A549 (cell line): ENCODE data around the gene MEI1. TPM values are rescaled to one million over a fixed set of nuclear protein-coding genes. Genes with fewer than 3 reads are reported as not detected.

ENCODE experiments used
- ATAC-seq, 2 experiments: fragments of 200-7000 bp in 1 of 2; fragments of >200 bp in 1 of 2; cut with Nextera tagmentation in 1 of 2; cut with Tn5 transposase in 1 of 2; 3 replicates each; pipeline versions ENCODE4 v1.8.0 to v1.9.1; 2018 to 2020; ENCODE audit warnings: mild to moderate bottlenecking in 1 of 2, moderate library complexity in 1 of 2
- CTCF ChIA-PET: fragments of 300-600 bp; sonication (Branson Sonifier 250); formaldehyde crosslinking; extraction: SDS; loops from one replicate; lab custom pipeline; 2021; ENCODE audit warnings: antibody characterized with exemption, inconsistent platforms; lab: Yijun Ruan, JAX
- POLR2A ChIA-PET: fragments of 350-600 bp; formaldehyde crosslinking; extraction: SDS; loops from one replicate; lab custom pipeline; 2021; ENCODE audit warnings: antibody characterized with exemption, inconsistent platforms; lab: Yijun Ruan, JAX
- DNase-seq, 2 experiments: peaks; one replicate each; pipeline versions ENCODE4 v3.0.0 to v3.0.0-alpha.2; 2011 to 2016; ENCODE audit warnings: low read depth in 1 of 2, low spot score in 1 of 2
- FAIRE-seq: peaks from 2 replicates; lab custom pipeline; 2011; peaks lifted over from hg19 to GRCh38; lab: Jason Lieb, UNC
- H3K27ac ChIP-seq, 2 experiments: fragments of >200 bp; sonication (Bioruptor Twin); formaldehyde crosslinking; 3 replicates each; pipeline ENCODE4 v1.5.1; 2016 to 2017
- H3K4me1 ChIP-seq: fragments of >200 bp; sonication (Bioruptor Twin); formaldehyde crosslinking; 3 replicates; pipeline ENCODE4 v1.6.1; 2016
- H3K4me2 ChIP-seq: fragments of >200 bp; sonication (Bioruptor Twin); formaldehyde crosslinking; 3 replicates; pipeline ENCODE4 v1.6.1; 2016
- H3K4me3 ChIP-seq: fragments of >200 bp; sonication (Bioruptor Twin); formaldehyde crosslinking; 3 replicates; pipeline ENCODE4 v1.5.1; 2016
- H3K9me3 ChIP-seq: fragments of >200 bp; sonication (Bioruptor Twin); formaldehyde crosslinking; 3 replicates; pipeline ENCODE4 v1.6.1; 2016
- BHLHE40 ChIP-seq: IDR thresholded peaks from 2 replicates; pipeline ENCODE4 v1.6.1; 2012; ENCODE audit warnings: low read depth, low read length, inconsistent platforms
- CBX2 ChIP-seq: fragments of 200-600 bp; sonication (generic); IDR thresholded peaks from 2 replicates; pipeline ENCODE4 v1.6.1; 2016; ENCODE audit warnings: low read depth, mild to moderate bottlenecking, borderline replicate concordance
- CHD4 ChIP-seq: fragments of 200-600 bp; sonication (generic); IDR thresholded peaks from 2 replicates; pipeline ENCODE4 v1.6.1; 2016; ENCODE audit warnings: antibody characterized with exemption, mild to moderate bottlenecking, borderline replicate concordance
- E2F6 ChIP-seq: IDR thresholded peaks from 2 replicates; pipeline ENCODE4 v1.6.1; 2012; ENCODE audit warnings: low read depth, borderline replicate concordance
- EHMT2 ChIP-seq: fragments of 200-600 bp; sonication (generic); IDR thresholded peaks from 2 replicates; pipeline ENCODE4 v1.6.1; 2016; ENCODE audit warnings: antibody characterized with exemption, low read depth, mild to moderate bottlenecking, moderate library complexity
- FOSB ChIP-seq: fragments of 250-450 bp; sonication (Bioruptor Pico); IDR thresholded peaks from 2 replicates; pipeline ENCODE4 v1.5.0; 2020; ENCODE audit warnings: mild to moderate bottlenecking, moderate library complexity
- HDAC2 ChIP-seq: fragments of 200-600 bp; sonication (generic); IDR thresholded peaks from 2 replicates; pipeline ENCODE4 v1.6.1; 2016
- HES2 ChIP-seq: fragments of >200 bp; sonication (Bioruptor Twin); formaldehyde crosslinking; IDR thresholded peaks from 2 replicates; pipeline ENCODE4 v1.6.1; 2016
- HEYL ChIP-seq: fragments of 250-450 bp; sonication (Bioruptor Pico); IDR thresholded peaks from 2 replicates; pipeline ENCODE4 v1.8.0; 2021; ENCODE audit warnings: mild to moderate bottlenecking, moderate library complexity
- HMGXB4 ChIP-seq: fragments of 250-450 bp; sonication (Bioruptor Pico); IDR thresholded peaks from 2 replicates; pipeline ENCODE4 v1.5.0; 2021; ENCODE audit warnings: mild to moderate bottlenecking, moderate library complexity, borderline replicate concordance
- HOXA7 ChIP-seq: fragments of 250-450 bp; sonication (Bioruptor Pico); IDR thresholded peaks from 2 replicates; pipeline ENCODE4 v1.5.0; 2020; ENCODE audit warnings: mild to moderate bottlenecking, moderate library complexity
- HOXB5 ChIP-seq: fragments of 250-450 bp; sonication (Bioruptor Pico); IDR thresholded peaks from 2 replicates; pipeline ENCODE4 v1.5.0; 2020; ENCODE audit warnings: mild to moderate bottlenecking, moderate library complexity
- JUN ChIP-seq, 2 experiments: fragments of >200 bp; sonication (Bioruptor Twin); formaldehyde crosslinking; IDR thresholded peaks; 2 replicates in 1 of 2; 3 replicates in 1 of 2; pipeline ENCODE4 v1.6.1; 2016 to 2017
- MAFK ChIP-seq: fragments of 450-650 bp; IDR thresholded peaks from 2 replicates; pipeline ENCODE4 v1.6.1; 2014; ENCODE audit not compliant: partially characterized antibody
- MAX ChIP-seq: IDR thresholded peaks from 2 replicates; pipeline ENCODE4 v1.6.1; 2012
- PBX3 ChIP-seq: IDR thresholded peaks from 2 replicates; pipeline ENCODE4 v1.6.1; 2012
- POLR2AphosphoS2 ChIP-seq: conservative IDR thresholded peaks from 2 replicates; pipeline ENCODE4 v1.6.1; 2012; ENCODE audit warnings: low read length, improper control_type of control experiment, inconsistent platforms
- RAD21 ChIP-seq, 2 experiments: fragments of >200 bp in 1 of 2; sonication (Bioruptor Twin) in 1 of 2; formaldehyde crosslinking in 1 of 2; IDR thresholded peaks in 1 of 2; conservative IDR thresholded peaks in 1 of 2; 2 replicates in 1 of 2; 3 replicates in 1 of 2; pipeline ENCODE4 v1.6.1; 2012 to 2018; ENCODE audit warnings: inconsistent platforms in 1 of 2
- RCOR1 ChIP-seq: fragments of 150-350 bp; IDR thresholded peaks from 2 replicates; pipeline ENCODE4 v1.6.1; 2014; ENCODE audit warnings: antibody characterized with exemption, low read length, low read depth
- RNF2 ChIP-seq: fragments of 200-600 bp; sonication (generic); IDR thresholded peaks from 2 replicates; pipeline ENCODE4 v1.6.1; 2016; ENCODE audit warnings: low read depth, mild to moderate bottlenecking, antibody characterized with exemption, moderate library complexity, borderline replicate concordance
- SMC3 ChIP-seq: fragments of >200 bp; sonication (Bioruptor Twin); formaldehyde crosslinking; IDR thresholded peaks from 3 replicates; pipeline ENCODE4 v1.6.1; 2018; ENCODE audit warnings: inconsistent platforms
- TFCP2L1 ChIP-seq: fragments of 250-450 bp; sonication (Bioruptor Pico); IDR thresholded peaks from 2 replicates; pipeline ENCODE4 v1.5.0; 2021; ENCODE audit warnings: mild to moderate bottlenecking
- ZC3H11A ChIP-seq: fragments of 450-650 bp; IDR thresholded peaks from 2 replicates; pipeline ENCODE4 v1.6.1; 2014; ENCODE audit warnings: antibody characterized with exemption, mild to moderate bottlenecking
- ZFP36 ChIP-seq: fragments of 450-650 bp; IDR thresholded peaks from 2 replicates; pipeline ENCODE4 v1.6.1; 2014; ENCODE audit warnings: borderline replicate concordance; ENCODE audit not compliant: partially characterized antibody
- ZNF302 ChIP-seq: fragments of 250-450 bp; sonication (Bioruptor Pico); IDR thresholded peaks from 2 replicates; pipeline ENCODE4 v1.9.0; 2021; ENCODE audit warnings: inconsistent platforms, mild to moderate bottlenecking, moderate library complexity
- WGBS: methylation state at CpG from one replicate; pipeline ENCODE4 v1.1.6; 2017; ENCODE audit errors: missing lambda C conversion rate; 5-methylcytosine and 5-hydroxymethylcytosine counted together
- polyA plus RNA-seq, 4 experiments: library from polyadenylated mRNA; depleted of rRNA in 3 of 4; stranded (reverse); fragments of >200 nt; fragmentation: RNase III in 1 of 4; extraction: RNeasy Plus Mini Kit Qiagen cat#74134 plus additional on column Dnase treatment in 1 of 4; gene quantifications; 2 replicates in 3 of 4; 3 replicates in 1 of 4; pipeline ENCODE4 v1.2.3, GENCODE V29; 2011 to 2017

Gene MEI1
- polyA plus RNA-seq, 2 of the 4 experiments (the other 2 are of a cell fraction), result 0.12 TPM; not detected in 1

- no peak for TF ChIP-seq RAD21 (conservative IDR thresholded peaks at IDR 0.05 in 1 of 2, IDR thresholded peaks at IDR 0.05 in 1 of 2)
- TF ChIP-seq TFCP2L1 (CRISPR knock-in tag), result no peak
- no peak for TF ChIP-seq MAFK
- no peak for TF ChIP-seq ZFP36
- no peak for TF ChIP-seq CHD4
- no peak for TF ChIP-seq EHMT2
These were observed 106.3 kb downstream of the MEI1 start (continued) for GRCh38 chr22:41805639-41806038.

- CTCF ChIA-PET, result interaction anchor here (1.0 to 1.9 kb wide), 3 partner anchors 9 to 133 kb away, joined by 3 to 4 read pairs (median 3); no protein-coding TSS in a partner anchor
These were observed 109.1 kb downstream of the MEI1 start for GRCh38 chr22:41808400-41808799.

GRCh38 chr22:41810022-41810421 lies 110.7 kb downstream of the MEI1 start:
- Histone ChIP-seq H3K27ac (no peak overlapping the region), H3K4me2 (no peak overlapping the region), H3K4me3 (no peak overlapping the region), H3K4me1 (no peaks in the 10 kb centered on the region), H3K9me3 (no peaks in the 10 kb centered on the region)
- ChIA-PET POLR2A (no interaction called here), CTCF (interaction anchor here (1.8 kb wide), 1 partner anchor 113 kb away, joined by 6 read pairs; no protein-coding TSS in a partner anchor)
- WGBS, result 93% methylated on average over 11 of the region's 12 CpGs
- TF ChIP-seq HES2, result no peak
- no peak for TF ChIP-seq POLR2AphosphoS2
- no peak for TF ChIP-seq HEYL
- TF ChIP-seq SMC3, result no peak
- TF ChIP-seq PBX3, result no peak
- no peak for TF ChIP-seq RNF2
- TF ChIP-seq HMGXB4, result no peak
- TF ChIP-seq MAFK, result no peak
- no peak for TF ChIP-seq HOXB5
- TF ChIP-seq RCOR1, result no peak
- TF ChIP-seq BHLHE40, result no peak
- no peak for TF ChIP-seq EHMT2
- ATAC-seq (no peak), DNase-seq (no peak), FAIRE-seq (no peak)

More at GRCh38 chr22:41808400-41808799, 109.1 kb downstream of the MEI1 start:
- FAIRE-seq (no peak), DNase-seq (no peak), ATAC-seq (no peak)
- Histone ChIP-seq H3K9me3 (no peaks in the 10 kb centered on the region), H3K4me3 (no peak overlapping the region), H3K4me1 (no peaks in the 10 kb centered on the region), H3K27ac (no peak overlapping the region), H3K4me2 (no peak overlapping the region)
- 86% methylated on average over 6 of the region's 6 CpGs for WGBS
- TF ChIP-seq FOSB (CRISPR knock-in tag), result no peak
- POLR2A ChIA-PET, result no interaction called here

- ATAC-seq, result no peak
- CTCF ChIA-PET, result interaction anchor here (0.9 to 1.5 kb wide), 3 partner anchors 9 to 45 kb away, joined by 3 to 5 read pairs (median 3); partner anchors contain the start of gene CCDC134
- POLR2A ChIA-PET, result no interaction called here
- H3K4me1 ChIP-seq, result no peaks in the 10 kb centered on the region
- H3K27ac ChIP-seq, result no peak overlapping the region
- no peak overlapping the region for H3K4me2 ChIP-seq
- H3K4me3 ChIP-seq, result no peak overlapping the region
- no peaks in the 10 kb centered on the region for H3K9me3 ChIP-seq
- no peak for DNase-seq
- WGBS, result 91% methylated on average over 16 of the region's 16 CpGs
- no peak for FAIRE-seq
- TF ChIP-seq HDAC2, result no peak
- TF ChIP-seq ZC3H11A, result no peak
- TF ChIP-seq E2F6, result no peak
- TF ChIP-seq POLR2AphosphoS2, result no peak
- no peak for TF ChIP-seq MAX
- no peak for TF ChIP-seq ZNF302 (CRISPR knock-in tag)
- no peak for TF ChIP-seq HOXA7 (CRISPR knock-in tag)
- no peak for TF ChIP-seq HEYL
- TF ChIP-seq CBX2, result no peak
- no peak for TF ChIP-seq PBX3
- TF ChIP-seq JUN (IDR thresholded peaks at IDR 0.05), result no peak
- TF ChIP-seq MAFK, result no peak
These were observed 113.7 kb downstream of the MEI1 start for GRCh38 chr22:41812805-41813545.
